Neutrophil (primary cell): ENCODE measurements around the gene LARP4.
"Not testable (repeated sequence)": the region's sequence is repeated elsewhere in the genome, so short reads cannot be mapped to it uniquely, and the experiment has no call there.

Source experiments
- H3K27ac ChIP-seq: fragments of 200-600 bp; sonication (generic); 2 replicates; pipeline ENCODE4 v1.5.1; 2016; ENCODE audit warnings: mild to moderate bottlenecking, moderate library complexity
- H3K27me3 ChIP-seq: fragments of 200-600 bp; sonication (generic); 2 replicates; pipeline ENCODE4 v1.6.0; 2016; ENCODE audit warnings: mild to moderate bottlenecking
- H3K36me3 ChIP-seq: fragments of 200-600 bp; sonication (generic); 2 replicates; pipeline ENCODE4 v1.5.1; 2017
- H3K4me1 ChIP-seq, 2 experiments: fragments of 200-600 bp in 1 of 2; sonication (generic) in 1 of 2; 1 replicate in 1 of 2; 2 replicates in 1 of 2; pipeline versions ENCODE4 v1.5.1 to v1.6.1; 2013 to 2016; ENCODE audit warnings: low read depth in 1 of 2, low read length in 1 of 2, mild to moderate bottlenecking in 1 of 2, moderate library complexity in 1 of 2; ENCODE audit not compliant: control insufficient read depth in 1 of 2, insufficient read depth in 1 of 2
- H3K4me3 ChIP-seq, 2 experiments: fragments of 200-600 bp in 1 of 2; sonication (generic) in 1 of 2; 1 replicate in 1 of 2; 2 replicates in 1 of 2; pipeline ENCODE4 v1.5.1; 2013 to 2016; ENCODE audit warnings: low read depth in 1 of 2, low read length in 1 of 2, mild to moderate bottlenecking in 1 of 2, moderate library complexity in 1 of 2
- H3K9me3 ChIP-seq: fragments of 200-600 bp; sonication (generic); 2 replicates; pipeline ENCODE4 v1.5.1; 2016
- TF ChIP-seq, protein P1 (sequence below): fragments of 200-600 bp; sonication (generic); IDR thresholded peaks from 2 replicates; pipeline ENCODE4 v1.5.1; 2016; ENCODE audit warnings: antibody characterized with exemption

Gene LARP4

DNA sequence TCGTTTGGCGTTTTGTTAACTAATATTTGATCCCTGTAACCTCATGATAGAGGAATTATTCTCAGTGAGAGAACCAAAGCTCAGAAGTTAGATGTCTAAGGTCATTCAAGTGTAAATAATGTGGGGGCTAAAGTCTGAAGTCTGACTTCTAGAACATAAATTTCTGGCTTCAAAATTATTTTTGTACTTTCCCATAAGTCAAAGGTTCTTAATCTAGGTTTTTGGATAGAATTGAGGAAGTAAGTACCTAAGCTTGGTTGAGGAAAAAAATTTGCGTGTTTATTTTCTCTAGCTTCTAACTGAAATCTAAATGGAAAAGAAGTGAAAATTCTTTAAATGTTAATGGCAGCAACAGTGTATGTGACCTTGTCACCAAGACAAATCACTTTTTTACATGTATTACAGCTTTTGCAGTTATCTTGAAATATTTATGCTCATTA is 2.3 kb downstream of the LARP4 start:
- peaks cover 24 to 30% of the 10 kb centered on the region in 2 experiments for H3K4me1 ChIP-seq
- H3K27me3 ChIP-seq: no peaks in the 10 kb centered on the region
- no peaks in the 10 kb centered on the region for H3K36me3 ChIP-seq
- H3K4me3 ChIP-seq: no peak overlapping the region
- no peak overlapping the region for H3K27ac ChIP-seq
- no peaks in the 10 kb centered on the region for H3K9me3 ChIP-seq
- TF ChIP-seq, protein P1, sequence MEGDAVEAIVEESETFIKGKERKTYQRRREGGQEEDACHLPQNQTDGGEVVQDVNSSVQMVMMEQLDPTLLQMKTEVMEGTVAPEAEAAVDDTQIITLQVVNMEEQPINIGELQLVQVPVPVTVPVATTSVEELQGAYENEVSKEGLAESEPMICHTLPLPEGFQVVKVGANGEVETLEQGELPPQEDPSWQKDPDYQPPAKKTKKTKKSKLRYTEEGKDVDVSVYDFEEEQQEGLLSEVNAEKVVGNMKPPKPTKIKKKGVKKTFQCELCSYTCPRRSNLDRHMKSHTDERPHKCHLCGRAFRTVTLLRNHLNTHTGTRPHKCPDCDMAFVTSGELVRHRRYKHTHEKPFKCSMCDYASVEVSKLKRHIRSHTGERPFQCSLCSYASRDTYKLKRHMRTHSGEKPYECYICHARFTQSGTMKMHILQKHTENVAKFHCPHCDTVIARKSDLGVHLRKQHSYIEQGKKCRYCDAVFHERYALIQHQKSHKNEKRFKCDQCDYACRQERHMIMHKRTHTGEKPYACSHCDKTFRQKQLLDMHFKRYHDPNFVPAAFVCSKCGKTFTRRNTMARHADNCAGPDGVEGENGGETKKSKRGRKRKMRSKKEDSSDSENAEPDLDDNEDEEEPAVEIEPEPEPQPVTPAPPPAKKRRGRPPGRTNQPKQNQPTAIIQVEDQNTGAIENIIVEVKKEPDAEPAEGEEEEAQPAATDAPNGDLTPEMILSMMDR: no peak

DNA sequence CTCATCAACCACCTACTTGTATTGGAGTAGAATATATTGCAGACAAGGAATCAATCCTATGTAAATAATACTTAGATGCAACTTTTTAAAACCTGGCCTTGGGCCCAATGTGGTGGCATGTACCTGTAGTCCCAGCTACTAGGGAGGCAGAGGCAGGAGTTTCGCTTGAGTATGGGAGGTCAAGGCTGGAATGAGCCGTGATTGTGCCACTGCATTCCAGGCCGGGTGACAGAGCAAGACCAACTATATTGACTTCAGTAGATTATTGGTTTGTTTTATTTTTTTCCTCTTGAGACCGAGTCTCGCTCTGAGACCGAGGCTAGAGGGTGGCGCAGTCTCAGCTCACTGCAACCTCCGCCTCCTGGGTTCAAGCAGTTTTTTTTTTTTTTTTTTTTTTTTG is 3.6 kb downstream of the LARP4 start:
- Histone ChIP-seq H3K36me3 (no peaks in the 10 kb centered on the region), H3K4me1 (peaks cover 24 to 30% of the 10 kb centered on the region in 2 experiments), H3K9me3 (no peaks in the 10 kb centered on the region), H3K27me3 (no peaks in the 10 kb centered on the region), H3K4me3 (no peak overlapping the region), H3K27ac (no peak overlapping the region)
- TF ChIP-seq, protein P1: no peak

DNA sequence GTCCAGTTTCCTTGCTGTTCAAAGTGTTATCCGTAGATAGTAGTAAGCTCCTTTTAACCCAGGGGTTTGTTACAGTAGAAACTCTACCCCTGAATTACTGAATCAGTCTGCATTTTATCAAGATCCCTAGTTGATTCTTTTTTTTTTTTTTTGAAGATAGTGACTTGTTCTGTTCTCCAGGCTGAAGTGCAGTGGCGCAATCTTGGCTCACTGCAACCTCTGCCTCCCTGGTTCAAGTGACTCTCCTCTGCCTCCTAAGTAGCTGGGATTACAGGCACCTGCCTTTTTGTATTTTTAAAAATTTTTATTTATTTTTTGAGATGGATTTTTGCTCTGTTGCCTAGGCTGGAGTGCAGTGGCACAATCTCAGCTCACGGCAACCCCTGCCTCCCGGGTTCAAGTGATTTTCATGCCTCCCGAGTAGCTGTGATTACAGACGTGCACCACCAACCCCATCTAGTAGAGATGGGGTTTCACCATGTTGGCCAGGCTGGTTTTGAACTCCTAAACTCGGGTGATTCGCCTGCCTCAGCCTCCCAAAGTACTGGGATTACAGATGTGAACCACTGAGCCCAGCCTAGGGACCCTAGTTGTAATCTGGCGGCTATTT is 10.5 kb downstream of the LARP4 start:
- TF ChIP-seq, protein P1: no peak
- H3K4me3 ChIP-seq: no peak overlapping the region
- no peaks in the 10 kb centered on the region for H3K27me3 ChIP-seq

DNA sequence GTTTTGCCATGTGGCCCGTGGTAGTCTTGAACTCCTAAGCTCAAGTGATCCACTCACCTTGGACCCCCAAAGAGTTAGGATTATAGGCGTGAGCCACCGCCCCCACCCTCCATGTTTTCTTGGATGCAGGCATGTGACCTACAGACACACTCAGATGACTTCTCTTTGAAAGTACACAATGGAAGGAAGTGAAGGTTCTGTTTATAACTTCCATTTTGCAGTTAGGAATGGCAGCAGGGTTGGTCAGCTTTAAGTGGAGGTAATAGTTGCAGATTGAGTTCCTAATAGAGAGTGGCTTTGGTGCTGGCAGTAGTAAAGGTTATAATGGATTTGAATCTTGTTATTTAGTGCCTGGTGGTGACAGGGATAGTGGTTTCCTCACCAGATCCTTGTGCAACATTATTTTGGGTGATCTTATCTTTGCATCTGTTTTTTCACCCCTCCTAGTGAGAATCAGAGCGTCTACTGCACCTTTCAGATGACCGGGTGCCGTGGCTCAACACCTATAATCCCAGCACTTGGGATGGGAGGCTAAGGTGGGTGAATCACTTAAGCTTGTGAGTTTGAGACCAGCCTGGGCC is 15.3 kb downstream of the LARP4 start:
- Histone ChIP-seq H3K4me3 (no peak overlapping the region), H3K36me3 (no peaks in the 10 kb centered on the region), H3K27ac (no peak overlapping the region), H3K27me3 (no peaks in the 10 kb centered on the region), H3K4me1 (peaks cover 0 to 9% of the 10 kb centered on the region in 2 experiments), H3K9me3 (no peaks in the 10 kb centered on the region)
- TF ChIP-seq, protein P1: no peak

More for the DNA sequence above, 10.5 kb downstream of the LARP4 start:
- Histone ChIP-seq H3K36me3 (no peaks in the 10 kb centered on the region), H3K9me3 (no peaks in the 10 kb centered on the region), H3K27ac (no peak overlapping the region), H3K4me1 (no peaks in the 10 kb centered on the region)

DNA sequence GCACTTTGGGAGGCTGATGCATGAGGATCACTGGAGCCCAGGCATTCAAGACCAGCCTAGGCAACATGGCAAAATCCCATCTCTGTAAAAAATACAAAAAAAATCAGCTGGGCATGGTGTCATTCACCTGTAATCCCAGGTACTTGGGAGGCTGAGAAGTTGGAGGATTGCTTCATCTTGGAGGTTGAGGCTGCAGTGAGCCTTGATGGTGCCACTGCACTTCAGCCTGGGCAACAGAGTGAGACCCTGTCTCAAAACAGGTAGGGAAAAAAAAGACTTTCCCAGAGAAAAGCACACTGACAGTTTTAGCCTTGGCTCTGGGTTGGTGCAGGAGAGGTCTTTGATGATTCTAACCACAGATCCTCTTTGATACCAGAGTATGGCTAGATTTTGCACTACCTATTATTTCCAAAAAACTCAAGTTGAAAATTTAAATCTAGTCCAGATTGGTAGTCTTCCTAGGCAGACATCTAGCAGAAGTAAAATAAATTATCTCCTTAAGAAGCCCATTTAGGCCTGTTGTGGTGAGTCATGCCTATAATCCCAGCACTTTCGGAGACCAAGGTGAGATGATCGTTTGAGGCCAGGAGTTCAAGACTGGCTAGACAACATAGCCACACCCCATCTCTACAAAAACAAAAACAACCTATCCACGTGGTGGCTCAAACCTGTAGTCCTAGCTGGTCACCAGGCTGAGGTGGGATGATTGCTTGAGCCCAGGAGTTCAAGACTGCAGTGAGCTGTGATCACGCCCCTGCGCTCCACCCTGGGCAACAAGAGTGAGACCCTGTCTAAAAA is 18.6 kb downstream of the LARP4 start:
- H3K27ac ChIP-seq: no peak overlapping the region
- H3K4me3 ChIP-seq: no peak overlapping the region
- no peaks in the 10 kb centered on the region for H3K36me3 ChIP-seq
- H3K27me3 ChIP-seq: no peaks in the 10 kb centered on the region
- no peaks in the 10 kb centered on the region for H3K9me3 ChIP-seq
- H3K4me1 ChIP-seq: peaks cover 0 to 9% of the 10 kb centered on the region in 2 experiments
- TF ChIP-seq, protein P1: no peak

DNA sequence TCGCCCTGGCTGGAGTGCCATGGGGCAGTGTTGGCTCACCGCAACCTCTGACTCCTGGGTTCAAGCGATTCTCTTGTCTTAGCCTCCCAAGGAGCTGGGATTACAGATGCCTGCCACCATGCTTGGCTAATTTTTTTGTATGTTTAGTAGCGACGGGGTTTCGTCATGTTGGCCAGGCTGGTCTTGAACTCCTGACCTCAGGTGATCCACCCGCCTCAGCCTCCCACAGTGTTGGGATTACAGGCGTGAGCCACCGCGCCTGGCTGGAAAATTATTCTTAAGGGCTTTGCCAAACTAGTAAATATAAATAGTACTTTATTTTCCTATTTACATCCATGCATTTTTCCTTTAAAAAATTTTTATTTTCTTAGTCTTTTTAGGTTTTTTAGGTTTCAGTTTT is 22.2 kb downstream of the LARP4 start:
- H3K27me3 ChIP-seq, H3K9me3 ChIP-seq, H3K27ac ChIP-seq, H3K4me1 ChIP-seq, H3K4me3 ChIP-seq, H3K36me3 ChIP-seq: not testable (repeated sequence)

DNA sequence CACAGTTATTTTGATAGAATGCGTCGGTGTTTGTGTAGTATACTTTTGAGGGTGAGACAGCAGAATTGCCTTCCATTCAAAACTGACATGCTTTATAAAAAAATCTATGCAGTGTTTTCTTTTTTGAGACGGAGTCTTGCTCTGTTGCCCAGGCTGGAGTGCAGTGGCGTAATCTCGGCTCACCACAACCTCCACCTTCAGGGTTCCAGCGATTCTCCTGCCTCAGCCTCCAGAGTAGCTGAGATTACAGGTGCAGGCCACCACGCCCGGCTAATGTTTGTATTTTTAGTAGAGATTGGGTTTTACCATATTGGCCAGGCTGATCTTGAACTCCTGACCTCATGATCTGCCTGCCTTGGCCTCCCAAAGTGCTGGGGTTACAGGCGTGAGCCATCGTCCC is 22.7 kb downstream of the LARP4 start:
- H3K9me3 ChIP-seq, H3K4me1 ChIP-seq, H3K36me3 ChIP-seq, H3K4me3 ChIP-seq, H3K27me3 ChIP-seq, H3K27ac ChIP-seq: not testable (repeated sequence)
